GM18502 (cell line): Measurements from ENCODE around the gene MYO3A.

Experiments used
- ATAC-seq: cut with Tn5 transposase; IDR thresholded peaks from one replicate; pipeline ENCODE4 v1.9.1; 2021; ENCODE audit warnings: mild to moderate bottlenecking; ENCODE audit not compliant: unreplicated experiment, poor library complexity

MYO3A gene

GRCh38 chr10:25933653-25934608 lies at the start of gene MYO3A:
TSS of gene MYO3A (plus strand) at chr10:25934229. CDS start at chr10:25952111, 17,882 bp downstream.
- ATAC-seq = no peak

GRCh38 chr10:25888627-25889026 lies 45.4 kb upstream of the MYO3A start:
- ATAC-seq = no peak

GRCh38 chr10:25890995-25891394 lies 43.0 kb upstream of the MYO3A start:
- no peak for ATAC-seq

- ATAC-seq = no peak
These were observed 38.2 kb upstream of the MYO3A start for GRCh38 chr10:25895856-25896255.

- ATAC-seq = no peak
These were observed 37.6 kb upstream of the MYO3A start for GRCh38 chr10:25896421-25896820.

GRCh38 chr10:25899304-25899703 lies 34.7 kb upstream of the MYO3A start:
- ATAC-seq = no peak

- ATAC-seq = peak; percentile 63
These were observed 32.8 kb upstream of the MYO3A start for GRCh38 chr10:25901199-25901598.

- ATAC-seq = peak; percentile 68
These were observed 32.0 kb upstream of the MYO3A start for GRCh38 chr10:25902002-25902401.

- ATAC-seq = no peak
These were observed 26.8 kb upstream of the MYO3A start for GRCh38 chr10:25907261-25907660.

GRCh38 chr10:25912866-25913265 lies 21.2 kb upstream of the MYO3A start:
- ATAC-seq = no peak

- ATAC-seq = no peak
These were observed 19.3 kb upstream of the MYO3A start for GRCh38 chr10:25914776-25915175.

GRCh38 chr10:25934621-25935139 lies 651 bp downstream of the MYO3A start:
- ATAC-seq = peak; percentile 66

- no peak for ATAC-seq
These were observed 4.4 kb downstream of the MYO3A start for GRCh38 chr10:25938405-25938804.

- no peak for ATAC-seq
These were observed 10.7 kb downstream of the MYO3A start for GRCh38 chr10:25944771-25945170.

- peak; percentile 70 for ATAC-seq
These were observed 18.8 kb downstream of the MYO3A start for GRCh38 chr10:25952857-25953256.

- no peak for ATAC-seq
These were observed 20.8 kb downstream of the MYO3A start for GRCh38 chr10:25954851-25955250.

- ATAC-seq = no peak
These were observed 25.7 kb downstream of the MYO3A start for GRCh38 chr10:25959540-25960232.

GRCh38 chr10:25965584-25965983 lies 31.6 kb downstream of the MYO3A start:
- ATAC-seq = no peak

- no peak for ATAC-seq
These were observed 32.8 kb downstream of the MYO3A start for GRCh38 chr10:25966844-25967243.

- no peak for ATAC-seq
These were observed 38.6 kb downstream of the MYO3A start for GRCh38 chr10:25972631-25973030.

- ATAC-seq = no peak
These were observed 40.9 kb downstream of the MYO3A start for GRCh38 chr10:25974897-25975459.
